ENCODE measurements around the gene FBXL16.

- TF ChIP-seq CTCF (IDR thresholded peaks at IDR 0.05) (no peak), POLR2A (IDR thresholded peaks at IDR 0.05) (no peak)
Observed at GRCh38 chr16:654034-654433, 51.6 kb downstream of the FBXL16 start.

All from body of pancreas (tissue), 4 donors.